HG03571 (cell line): ENCODE results near the gene RANBP17.
"Not testable (repeated sequence)": the region's sequence is repeated elsewhere in the genome, so short reads cannot be mapped to it uniquely, and the experiment has no call there.

Source experiments
- ATAC-seq: cut with Tn5 transposase; IDR thresholded peaks from one replicate; pipeline ENCODE4 v1.9.1; 2021; ENCODE audit not compliant: unreplicated experiment

RANBP17 gene

GRCh38 chr5:170861917-170862766, at the start of gene RANBP17:
TSS of gene RANBP17 (plus strand) at chr5:170862018.
- no peak for ATAC-seq

- ATAC-seq = no peak
Observed at GRCh38 chr5:170813231-170813630, 48.6 kb upstream of the RANBP17 start.

- no peak for ATAC-seq
Observed at GRCh38 chr5:170817195-170817594, 44.6 kb upstream of the RANBP17 start.

- no peak for ATAC-seq
Observed at GRCh38 chr5:170818232-170818631, 43.6 kb upstream of the RANBP17 start.

GRCh38 chr5:170819824-170820223, 42.0 kb upstream of the RANBP17 start:
- ATAC-seq = no peak

DNA sequence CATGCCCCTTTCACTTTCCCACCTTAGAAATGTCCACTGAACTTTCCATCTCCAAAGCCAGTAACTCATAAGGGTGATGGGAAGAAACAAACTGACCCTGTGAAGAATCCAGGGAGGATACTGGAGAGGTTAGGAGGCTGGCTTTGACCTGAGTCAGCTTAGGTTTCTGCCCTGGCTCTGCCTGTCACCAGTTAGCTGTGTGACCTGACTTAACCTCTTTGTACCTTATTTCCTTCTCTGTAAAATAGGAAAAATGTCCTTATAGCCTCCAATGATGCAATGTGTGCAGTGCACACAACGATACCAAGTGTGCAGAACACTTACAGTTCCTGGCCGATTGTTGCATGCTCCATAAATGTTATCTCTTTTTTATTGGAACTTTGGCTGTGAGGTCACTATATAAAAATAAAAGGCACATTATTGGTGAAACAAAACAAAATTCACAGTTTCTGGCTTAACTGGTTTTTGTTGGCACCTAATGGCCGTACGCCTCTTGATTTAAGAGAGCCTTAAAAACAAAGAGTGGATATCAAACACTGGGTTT, 40.5 kb upstream of the RANBP17 start:
- no peak for ATAC-seq

GRCh38 chr5:170826117-170826516, 35.7 kb upstream of the RANBP17 start:
- ATAC-seq = no peak

GRCh38 chr5:170832241-170832640, 29.6 kb upstream of the RANBP17 start:
- no peak for ATAC-seq

DNA sequence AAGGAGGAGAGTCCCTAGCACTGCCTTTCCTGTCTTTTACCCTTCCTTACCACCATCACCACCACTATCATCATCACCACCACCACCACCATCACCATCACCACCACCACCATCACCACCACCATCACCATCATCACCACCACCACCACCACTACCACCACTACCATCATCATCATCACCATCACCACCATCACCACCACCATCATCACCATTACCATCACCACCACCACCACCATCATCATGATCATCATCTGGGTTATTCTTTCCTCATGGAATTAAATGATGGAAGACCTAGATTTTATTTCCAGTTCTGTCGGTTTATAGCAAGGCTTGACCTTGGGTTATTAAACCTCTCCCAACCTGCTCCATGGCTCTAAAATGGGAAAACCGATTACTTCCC, 27.8 kb upstream of the RANBP17 start:
- ATAC-seq = not testable (repeated sequence)

DNA sequence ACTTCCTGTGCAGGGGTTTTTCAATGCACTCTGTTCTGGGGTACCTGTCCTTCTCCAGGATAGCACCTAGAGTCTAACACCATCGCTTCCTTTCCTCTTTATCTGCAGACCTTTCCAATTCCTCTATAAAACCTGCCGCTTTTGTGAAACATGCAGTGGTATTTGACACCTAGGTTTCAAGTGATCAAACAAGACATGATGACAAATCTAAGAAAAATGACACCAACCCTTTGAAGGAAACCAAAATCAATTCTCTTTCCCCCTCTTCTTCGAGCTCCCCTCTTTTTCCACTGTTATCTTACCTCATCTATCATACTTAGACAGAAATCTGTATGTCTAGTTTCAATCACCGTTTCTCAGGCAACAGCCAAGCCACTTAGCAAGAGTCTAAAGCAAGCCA, 25.6 kb upstream of the RANBP17 start:
- no peak for ATAC-seq

- no peak for ATAC-seq
Observed at GRCh38 chr5:170843870-170844269, 17.9 kb upstream of the RANBP17 start.

DNA sequence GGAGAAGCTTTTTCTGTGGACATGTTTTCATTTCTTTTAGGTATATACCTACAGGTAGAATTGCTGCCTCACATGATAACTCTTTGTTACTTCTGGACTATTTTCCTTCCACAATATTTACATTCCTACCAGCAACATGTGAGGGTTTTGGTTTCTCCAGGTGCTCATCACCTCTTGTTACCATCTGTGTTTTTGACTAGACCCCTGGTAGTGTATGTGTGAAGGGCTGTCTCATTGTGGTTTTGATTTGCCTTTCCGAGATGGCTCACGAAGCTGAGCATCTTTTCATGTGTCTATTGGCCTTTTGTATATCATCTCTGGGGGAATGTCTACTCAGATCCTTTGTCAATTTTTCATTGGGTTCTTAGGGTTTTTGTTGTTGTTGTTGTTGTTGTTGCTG, 17.2 kb upstream of the RANBP17 start:
- ATAC-seq = no peak

- ATAC-seq = no peak
Observed at GRCh38 chr5:170846416-170846815, 15.4 kb upstream of the RANBP17 start.

GRCh38 chr5:170846846-170847245, 15.0 kb upstream of the RANBP17 start:
- no peak for ATAC-seq

- no peak for ATAC-seq
Observed at GRCh38 chr5:170848033-170848432, 13.8 kb upstream of the RANBP17 start.

- no peak for ATAC-seq
Observed at GRCh38 chr5:170849374-170849773, 12.4 kb upstream of the RANBP17 start.

DNA sequence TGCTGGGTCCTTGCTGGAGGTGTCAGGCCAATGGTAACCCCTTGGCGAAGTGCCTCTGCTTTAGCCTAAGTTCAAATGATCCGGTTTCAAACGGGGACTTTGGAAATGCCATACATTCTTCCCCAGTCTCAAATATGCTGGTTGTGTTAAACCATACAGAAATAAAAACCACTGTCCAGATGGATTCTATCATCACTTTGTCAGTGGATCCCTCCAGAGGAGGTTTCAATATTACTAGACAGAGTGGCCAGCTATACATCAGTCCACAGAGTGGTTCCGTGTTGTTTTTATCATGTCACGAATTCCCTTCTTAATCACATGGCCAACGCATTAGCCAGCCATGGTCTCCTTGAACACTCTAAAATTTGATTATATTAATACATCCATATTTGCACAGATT, 7.3 kb upstream of the RANBP17 start:
- no peak for ATAC-seq

GRCh38 chr5:170857066-170857465, 4.8 kb upstream of the RANBP17 start:
- no peak for ATAC-seq

DNA sequence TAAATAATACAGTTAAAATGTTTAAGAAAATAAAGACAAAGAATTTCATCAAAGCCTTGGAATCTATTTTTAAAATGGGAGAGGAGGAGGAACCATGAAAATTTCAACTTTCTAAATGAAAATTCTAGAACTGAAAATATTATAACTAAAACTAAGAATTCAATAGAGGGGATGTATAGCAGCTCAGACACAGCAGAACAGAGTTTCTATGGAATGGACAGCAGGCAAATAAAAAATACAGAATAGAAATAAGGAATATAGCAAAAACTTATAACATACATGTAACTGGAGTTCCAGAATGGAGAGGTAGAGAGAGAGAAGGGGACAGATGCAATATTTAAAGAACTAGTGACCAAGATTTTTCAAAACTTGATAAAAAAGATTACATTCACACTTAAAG, 1.4 kb upstream of the RANBP17 start:
- ATAC-seq = no peak

DNA sequence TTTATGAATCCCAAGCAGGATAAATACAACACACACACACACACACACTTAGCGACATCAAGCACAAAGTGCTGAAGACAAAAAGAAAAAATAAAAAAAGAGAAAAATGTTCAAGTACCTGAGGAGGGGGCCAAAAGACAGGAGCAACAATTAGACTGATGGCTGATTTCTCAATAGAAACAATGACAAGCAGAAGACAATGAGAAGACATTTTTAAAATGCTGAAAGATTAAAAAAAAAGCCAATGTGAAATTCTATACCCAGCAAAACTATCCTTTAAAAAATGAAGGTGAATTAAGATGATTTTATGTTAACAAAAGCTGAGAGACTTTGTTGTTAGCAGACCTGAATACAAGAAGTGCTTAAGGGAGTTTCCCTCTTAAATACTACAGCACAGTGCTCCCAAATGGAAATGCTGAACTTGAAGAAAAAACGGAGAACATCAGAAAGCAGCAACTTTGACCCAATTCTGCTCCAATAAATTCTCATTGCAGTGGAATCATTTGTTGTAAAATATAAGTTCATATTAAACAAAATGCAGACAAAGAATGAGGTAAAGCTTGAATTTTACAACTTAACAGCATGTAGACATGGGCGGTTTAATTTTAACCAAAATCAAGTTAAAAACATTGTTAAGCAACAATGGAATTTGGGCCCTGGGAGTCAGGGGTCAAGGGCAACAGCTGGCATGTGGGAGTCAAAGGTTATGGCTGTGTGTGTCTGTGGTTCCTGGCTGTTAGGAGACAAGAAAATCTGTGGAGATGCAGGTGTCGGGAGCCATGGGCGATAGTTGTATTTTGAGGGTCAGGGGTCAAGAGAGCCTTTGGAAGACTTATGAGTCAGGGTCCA, 776 bp upstream of the RANBP17 start:
- no peak for ATAC-seq

DNA sequence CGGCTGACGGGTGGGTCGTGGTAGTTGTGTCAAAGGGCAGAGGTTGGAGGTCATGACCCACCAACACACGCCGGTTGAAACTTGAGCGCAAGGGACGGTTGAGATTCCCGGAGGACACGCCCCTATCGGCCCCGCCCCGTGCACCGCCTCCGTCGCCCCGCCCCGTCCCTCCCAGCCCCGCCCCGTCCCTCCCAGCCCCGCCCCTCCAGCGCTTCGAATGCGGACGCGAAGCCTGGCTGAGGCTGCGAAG, 226 bp upstream of the RANBP17 start:
- no peak for ATAC-seq

DNA sequence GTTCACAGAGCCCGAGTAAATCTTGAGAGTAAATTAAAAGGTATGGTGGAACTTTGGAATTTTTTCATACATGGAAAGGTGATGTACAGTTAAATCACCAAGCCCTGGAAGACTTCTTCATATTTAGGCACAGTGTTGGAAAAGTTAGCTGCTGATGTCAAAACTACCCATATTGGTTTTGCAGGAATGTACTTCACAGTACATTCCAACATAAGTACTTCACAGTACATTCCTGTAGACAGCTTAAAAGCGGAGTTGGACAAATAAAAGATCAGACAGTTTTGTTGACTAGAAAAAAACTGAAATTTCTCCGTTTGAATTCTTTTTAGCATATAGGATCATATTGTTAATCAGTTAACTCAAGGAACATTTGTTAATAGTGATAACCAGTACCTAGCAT, 1.8 kb downstream of the RANBP17 start:
- ATAC-seq = no peak
